Bone marrow (tissue), 2 donors: ENCODE data around the gene MISFA.
"Not testable (repeated sequence)": the region's sequence is repeated elsewhere in the genome, so short reads cannot be mapped to it uniquely, and the experiment has no call there.

ENCODE experiments used
- DNase-seq, 2 donors: peaks; one replicate each; lab custom pipeline; 2025; lab: John Stamatoyannopoulos, UW

Gene MISFA

DNA sequence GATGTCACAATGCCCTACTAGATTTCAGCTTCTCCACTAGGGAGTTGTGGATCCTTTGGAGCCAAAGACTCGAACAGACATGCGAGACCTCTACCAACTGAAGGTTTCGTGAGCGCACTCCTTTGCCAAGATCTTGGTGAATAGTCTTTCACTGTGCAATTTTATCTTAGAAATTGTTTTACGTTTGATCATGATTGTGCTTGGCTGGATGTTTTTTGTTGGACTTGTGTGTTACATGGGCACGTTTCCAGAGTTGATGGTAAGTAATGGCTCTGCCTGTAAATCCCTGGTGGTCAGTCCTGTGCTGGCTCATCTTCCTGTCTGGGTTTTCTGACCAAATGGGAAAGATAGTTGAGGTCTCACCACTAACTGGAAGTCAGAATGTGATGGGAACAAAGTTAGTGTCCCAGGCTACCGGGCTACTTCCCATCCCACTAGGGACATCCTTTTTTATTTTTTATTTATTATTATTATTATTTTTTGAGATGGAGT is at the start of gene MISFA:
Gene MISFA, plus strand, starts transcription at position 51 of the 492 bp plus-strand sequence. Its CDS starts 140 bp downstream, at position 191.
- no peak for DNase-seq

DNA sequence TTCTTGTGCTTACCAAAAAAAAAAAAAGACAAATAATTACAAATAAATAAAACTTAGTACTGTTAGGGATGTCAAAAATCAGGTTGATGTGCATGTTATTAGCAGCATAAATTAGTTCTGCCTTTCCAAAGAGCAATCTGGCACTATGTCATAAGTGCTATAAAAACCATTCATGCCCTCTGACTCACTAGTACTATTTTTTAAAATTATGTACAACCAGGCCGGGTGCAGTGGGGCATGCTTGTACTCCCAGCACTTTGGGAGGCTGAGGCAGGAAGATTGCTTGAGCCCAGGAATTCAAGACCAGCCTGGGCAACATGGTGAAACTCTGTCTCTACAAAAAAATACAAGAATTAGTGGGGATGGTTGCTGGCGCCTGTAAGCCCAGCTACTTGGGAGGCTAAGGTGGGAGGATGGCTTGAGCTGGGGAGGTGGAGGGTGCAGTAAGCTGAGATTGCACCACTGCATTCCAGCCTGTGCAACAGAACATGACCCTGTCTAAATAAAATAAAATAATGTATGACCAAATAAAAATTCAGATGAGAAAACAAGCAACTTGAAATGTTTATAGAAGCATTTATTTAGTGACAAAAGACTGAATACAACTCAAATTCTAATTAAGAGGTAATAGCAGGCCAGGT is 36.4 kb upstream of the MISFA start:
- no peak for DNase-seq

DNA sequence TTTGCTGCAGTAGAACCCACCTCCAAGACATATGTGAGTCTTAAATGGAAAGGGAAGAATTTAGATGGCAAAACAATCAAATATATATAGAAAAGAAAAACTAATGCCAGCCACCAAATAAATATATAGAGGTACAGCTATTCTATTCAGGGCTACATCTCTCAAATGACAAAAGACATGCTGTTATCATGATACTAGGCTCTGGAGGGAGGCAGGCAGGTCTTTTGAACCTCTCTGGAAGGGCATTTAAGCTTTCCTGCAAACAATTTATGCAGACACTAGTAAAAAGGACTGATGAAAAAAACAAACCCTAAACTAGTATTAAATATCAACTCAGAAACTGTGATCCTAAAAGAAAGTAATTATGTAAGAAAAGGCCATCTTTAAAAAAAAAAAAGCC is 35.4 kb upstream of the MISFA start:
- no peak for DNase-seq

DNA sequence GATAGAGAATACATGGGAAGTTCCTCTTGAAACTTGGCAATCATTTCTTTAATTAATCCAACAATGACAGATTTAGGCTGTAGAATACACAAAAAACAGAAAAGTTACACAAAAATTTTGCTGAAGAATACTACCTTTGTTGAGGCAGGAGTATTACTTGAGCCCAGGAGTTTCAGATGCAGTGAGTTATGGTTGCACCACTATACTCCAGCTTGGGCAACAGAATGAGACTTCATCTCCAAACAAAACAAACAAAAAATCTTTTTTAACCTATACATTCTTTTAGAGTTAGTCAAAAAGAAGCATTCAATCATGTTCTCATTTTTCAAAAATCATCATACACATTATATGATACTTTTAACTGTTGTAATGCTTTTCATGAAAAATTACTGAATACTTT is 33.2 kb upstream of the MISFA start:
- DNase-seq, result no peak

DNA sequence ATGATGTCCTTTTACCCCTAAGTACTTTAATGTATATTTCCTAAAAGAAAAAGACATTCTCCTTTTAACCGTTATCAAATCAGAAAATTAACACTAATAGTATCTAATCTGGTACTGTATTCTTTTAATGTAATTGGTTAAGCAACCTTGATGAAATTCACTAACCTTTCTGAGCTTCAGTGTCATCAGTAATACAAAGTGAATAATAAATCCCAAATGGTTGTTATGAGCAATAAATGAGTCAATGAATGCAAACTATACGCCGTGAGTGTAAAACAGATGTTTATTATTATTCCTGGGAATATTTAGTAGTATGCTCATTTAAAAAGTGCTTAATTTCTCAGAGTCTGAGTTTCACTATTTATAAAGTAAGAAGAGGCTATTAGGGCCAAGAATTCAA is 32.5 kb upstream of the MISFA start:
- no peak for DNase-seq

DNA sequence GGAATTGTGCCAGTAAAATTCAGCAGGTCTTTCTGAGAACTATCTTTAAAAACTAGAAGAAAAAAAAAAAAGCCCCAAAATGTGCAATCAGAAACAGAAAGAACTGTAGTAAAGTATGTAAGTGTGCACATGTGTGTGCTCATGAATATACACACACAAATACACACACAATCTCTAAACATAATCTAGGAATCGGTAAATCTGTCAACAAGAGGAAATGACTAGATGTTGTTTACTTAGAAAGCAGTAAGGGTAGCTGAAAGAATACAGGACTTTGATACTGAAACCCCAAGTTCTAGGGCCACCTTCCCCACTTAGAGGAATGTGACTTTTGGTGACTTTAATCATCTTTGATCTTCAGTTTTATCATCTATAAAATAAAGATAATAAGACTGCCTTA is 24.2 kb upstream of the MISFA start:
- DNase-seq, result no peak

DNA sequence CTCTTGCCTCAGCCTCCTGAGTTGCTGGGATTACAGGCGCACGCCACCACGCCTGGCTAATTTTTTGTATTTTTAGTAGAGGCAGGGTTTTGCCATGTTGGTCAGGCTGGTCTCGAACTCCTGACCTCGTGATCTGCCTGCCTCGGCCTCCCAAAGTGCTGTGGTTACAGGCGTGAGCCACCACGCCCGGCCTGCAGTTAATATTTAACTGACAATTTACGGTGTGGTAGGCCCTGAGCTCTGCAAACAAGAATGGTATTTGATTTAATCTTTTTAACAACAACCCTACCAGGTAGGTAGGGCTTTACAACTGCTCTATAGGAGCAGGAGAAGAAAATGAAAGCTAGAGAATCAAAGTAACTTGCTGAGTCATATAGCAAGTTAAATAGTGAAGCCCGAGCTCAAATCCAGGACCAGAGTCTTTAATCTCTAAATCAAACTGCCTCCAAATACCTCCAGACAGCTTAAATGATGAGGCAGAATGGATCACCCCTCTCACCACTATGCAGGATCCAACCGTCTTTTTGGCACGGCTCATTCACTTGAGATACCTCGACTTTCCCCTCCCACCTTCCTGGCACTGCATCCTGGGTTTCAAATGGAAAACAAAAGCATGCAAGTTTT is 20.5 kb upstream of the MISFA start:
- peak in 1 of 2 donors; percentile 1 for DNase-seq

DNA sequence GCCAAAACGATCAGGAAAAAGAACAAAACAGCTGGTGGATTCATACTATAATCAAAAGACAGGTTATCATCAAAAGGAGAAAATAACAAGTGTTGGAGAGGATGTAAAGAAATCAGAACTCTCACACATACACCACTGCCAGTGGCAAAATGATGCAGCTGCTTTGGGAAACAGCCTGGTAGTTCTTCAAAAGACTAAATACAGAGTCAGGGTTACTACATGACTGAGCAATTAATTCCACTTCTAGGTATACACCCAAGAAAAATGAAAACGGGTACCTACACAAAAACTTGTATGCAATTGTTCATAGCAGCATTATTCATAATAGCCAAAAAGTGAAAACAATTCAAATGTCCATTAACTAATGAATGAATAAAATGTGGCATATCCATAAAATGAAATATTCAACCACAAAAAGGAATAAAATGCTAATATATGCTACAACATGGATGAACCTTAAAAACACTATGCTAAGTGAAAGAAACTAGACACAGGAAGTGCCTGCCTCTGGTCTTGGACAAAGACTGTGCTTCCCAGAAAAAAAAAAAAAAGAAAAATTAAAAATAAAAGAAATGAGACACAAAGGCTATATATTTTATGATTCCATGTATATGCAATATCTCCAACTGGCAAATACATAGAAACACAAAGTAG is 19.3 kb upstream of the MISFA start:
- no peak for DNase-seq

DNA sequence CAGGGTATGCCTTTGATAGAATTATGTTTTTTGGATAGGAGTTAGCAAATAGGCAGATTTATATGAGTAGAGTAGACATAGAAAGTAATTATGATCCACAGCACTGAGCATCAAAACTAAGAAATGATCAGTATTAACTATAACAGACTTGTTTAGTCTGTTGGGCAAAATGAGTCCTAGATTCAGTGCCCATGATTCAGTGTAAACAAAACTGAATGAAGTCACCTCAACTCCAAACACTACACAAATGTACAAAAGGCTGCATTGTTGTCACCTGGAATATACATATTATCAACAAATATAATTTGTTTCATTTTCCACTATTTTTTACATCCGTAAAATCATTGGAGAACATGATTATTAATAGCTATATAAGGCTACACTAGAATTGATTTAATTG is 17.8 kb upstream of the MISFA start:
- DNase-seq, result no peak

DNA sequence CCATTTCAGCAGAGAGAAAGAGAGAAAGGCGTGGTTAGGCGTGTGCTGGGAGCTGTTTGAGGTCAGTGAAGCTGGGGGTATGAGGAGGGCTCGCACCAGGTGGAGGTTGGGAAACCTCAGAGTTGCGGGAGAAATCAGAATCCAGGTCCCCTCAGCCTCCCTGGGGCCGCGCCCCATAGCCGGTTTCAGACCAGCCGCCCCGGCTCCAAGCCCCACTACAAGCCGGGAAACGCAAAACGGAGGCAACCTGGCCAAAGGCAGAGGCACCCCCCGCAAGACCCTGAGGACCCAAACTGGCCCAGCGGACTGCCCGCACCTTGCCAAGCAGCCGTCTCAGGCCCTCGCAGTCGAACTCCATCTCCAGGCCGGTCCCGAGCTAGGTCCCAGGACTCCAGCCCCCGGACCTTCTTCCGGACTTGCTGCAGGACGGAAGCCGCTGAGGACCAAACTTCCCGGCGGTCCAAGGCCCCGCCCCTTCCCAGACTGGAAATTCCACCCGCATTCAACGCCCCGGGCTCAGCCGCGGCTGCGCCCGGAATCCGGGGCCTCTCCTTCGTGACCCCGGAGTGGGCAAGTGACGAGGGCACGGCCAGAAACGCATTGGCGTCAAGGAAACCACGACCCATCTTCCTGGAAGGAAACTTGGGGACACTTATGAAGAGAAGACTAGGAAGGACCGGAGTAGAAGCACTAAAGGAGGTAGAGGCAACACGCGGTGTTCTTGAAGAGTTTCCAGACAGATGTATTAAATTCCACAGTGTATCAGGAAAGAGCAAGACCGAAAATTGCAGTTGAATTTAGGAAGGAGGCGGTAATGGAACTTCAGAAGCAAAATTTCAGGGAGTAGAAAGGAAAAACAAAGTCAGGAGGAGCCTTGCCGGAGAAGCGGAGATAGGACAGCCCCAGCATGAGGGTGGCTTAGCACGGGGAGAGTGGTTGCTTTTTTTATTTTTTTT is 11.0 kb upstream of the MISFA start, which contains the start of gene UEVLD:
Gene UEVLD, minus strand, starts transcription at position 438 of the 956 bp plus-strand sequence. Its CDS starts 80 bp downstream, at position 358.
- DNase-seq, result peak; percentile 40 to 68

DNA sequence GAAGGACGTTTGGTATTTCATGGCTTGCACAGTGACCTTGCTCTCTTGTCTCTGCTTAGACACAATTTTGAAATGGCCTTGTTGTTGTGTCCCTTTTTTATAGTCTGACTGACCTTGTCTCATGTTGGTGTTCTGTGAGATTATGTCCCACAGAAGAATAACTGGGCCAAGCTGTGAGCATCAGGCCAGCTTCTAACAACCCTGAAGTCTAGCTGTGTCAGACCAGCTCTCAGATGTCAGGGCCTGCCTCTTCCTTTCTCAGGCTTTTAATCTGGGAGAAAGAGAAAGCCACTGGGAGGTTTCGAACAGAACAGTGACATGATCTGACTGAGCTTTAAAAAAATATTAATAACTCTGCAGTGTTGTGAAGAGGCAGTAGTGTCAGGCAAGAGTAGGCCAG is 9.0 kb upstream of the MISFA start:
- no peak for DNase-seq

DNA sequence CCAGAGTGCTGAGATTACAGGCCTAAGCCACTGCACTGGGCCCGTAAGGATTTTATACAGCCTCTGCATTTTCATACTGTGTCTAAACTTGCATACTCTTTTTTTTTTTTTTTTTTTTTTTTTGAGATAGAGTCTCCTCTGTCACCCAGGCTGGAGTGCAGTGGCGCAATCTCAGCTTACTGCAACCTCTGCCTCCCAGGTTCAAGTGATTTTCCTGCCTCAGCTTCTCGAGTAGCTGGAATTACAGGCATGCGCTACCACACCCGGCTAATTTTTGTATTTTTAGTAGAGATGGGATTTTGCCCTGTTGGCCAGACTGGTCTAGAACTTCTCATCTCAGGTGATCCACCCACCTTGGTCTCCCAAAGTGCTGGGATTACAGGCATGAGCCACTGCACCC is 5.5 kb upstream of the MISFA start:
- DNase-seq, result not testable (repeated sequence)

DNA sequence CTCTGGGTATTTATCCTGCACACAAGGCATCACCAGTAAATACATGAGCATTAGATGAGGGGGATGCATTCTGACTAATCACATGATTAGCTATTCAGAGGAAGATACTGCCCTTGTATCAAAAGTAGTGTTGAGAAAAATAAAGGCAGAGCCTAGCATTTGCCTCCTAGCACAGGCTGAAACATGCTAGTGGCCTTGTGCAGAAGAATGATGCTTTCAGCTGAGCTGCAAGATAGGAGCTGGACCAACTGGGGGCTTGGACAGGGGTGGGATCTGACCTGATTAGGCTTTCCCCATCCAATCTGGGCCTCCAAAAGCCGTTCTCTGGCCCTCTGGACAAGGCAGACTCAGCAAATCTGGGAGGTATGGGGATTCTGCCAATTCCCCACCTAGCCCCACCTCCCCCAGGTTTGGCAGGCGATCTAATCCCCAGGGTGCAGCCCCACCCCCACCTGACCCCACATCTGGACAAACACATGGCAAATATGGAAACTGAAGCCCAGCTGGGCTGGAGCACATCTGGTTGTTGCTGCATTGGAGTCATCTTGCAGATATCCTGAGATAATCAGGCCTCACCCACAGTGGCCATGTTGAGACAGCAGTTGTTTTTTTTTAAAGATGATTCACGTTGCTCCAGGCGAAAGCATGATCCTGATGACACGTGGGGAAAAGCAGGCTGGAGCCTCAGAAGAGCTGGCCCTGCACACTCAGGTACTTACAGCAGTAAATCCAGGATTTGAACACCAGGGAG is 4.4 kb upstream of the MISFA start:
- no peak for DNase-seq

DNA sequence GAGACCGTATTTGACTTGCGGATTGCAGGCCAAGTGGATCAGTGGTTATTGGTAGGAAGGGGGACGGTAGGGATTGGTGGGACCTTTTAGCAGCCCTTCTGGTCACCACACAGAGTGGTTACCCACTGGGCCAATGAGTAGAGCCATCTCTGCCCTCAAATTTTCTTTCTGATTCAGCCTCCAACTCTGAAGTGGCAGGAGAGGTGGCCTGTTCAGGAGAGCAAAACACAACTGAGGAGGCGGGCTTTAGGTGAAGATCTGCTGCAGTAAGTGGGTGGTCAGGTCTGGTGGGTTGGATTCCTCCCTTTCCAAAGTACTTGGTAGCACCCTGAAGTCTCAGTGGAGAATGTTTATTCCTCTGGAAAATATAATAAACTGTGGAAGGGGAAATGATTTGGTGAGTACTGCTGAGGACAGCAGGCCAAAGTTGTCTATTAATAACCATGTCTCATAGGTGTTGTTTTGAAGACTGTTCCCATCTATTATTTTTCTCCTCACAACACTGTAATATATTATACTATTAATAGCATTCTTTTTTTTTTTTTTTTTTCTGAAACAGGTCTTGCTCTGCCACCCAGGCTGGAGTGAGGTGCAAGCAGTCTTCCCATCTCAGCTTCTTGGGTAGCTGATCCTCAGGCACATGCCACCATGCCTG is 1.5 kb downstream of the MISFA start:
- DNase-seq, result no peak

DNA sequence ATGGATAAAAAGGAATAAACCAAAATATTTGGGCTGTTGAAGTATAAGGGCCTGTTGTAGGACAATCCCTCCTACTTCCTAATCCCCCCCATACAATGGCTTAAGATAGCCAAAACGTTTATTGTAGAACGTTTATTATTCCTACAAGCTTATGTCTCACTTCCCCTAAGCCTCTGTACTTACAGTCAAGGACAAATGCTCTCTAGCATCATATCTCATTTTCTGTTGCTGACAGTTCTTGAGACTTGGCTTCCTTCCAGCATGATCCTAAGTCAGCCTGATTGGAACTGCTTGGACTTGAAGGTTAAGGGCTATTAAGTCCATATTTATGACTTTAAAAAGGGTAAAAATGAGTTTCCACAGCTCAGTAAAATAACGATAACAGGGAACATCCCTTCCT is 8.8 kb downstream of the MISFA start:
- DNase-seq, result no peak

DNA sequence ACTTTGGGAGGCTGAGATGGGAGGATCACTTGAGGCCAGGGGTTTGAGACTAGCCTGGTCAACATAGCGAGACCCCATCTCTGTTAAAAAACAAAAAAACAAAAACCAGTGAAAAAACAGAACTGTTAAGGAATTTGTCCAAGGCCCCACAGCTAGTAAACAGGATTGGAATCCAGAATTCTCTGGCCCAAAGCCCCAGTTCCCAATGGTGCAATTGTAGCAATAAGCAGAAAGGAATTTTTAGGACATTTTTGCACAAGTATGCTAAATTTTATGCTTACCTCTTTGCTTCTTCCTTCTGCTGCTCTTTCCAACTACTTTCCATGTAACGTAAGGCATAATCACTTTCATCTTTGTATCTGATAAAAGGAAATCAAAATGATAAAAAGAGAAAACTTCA is 11.6 kb downstream of the MISFA start:
- no peak for DNase-seq

DNA sequence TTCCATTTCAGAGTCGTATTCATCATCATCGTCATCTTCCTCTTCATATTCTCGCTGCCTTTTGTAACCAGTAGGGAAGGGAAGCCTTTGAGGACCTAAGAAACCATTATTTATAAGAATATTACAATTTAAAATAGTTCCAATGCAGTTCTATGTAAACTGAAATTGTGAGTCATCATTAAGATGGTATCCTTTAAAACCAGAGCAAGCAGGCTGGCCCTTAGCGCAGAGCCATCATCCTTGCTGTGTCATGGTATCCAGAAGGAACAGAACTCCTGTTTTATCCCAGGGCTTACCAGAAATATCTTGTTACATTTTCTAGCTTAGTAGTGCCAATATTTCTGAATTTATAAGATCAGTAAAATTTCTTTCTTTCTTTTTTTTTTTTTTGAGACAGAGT is 12.8 kb downstream of the MISFA start:
- no peak for DNase-seq

DNA sequence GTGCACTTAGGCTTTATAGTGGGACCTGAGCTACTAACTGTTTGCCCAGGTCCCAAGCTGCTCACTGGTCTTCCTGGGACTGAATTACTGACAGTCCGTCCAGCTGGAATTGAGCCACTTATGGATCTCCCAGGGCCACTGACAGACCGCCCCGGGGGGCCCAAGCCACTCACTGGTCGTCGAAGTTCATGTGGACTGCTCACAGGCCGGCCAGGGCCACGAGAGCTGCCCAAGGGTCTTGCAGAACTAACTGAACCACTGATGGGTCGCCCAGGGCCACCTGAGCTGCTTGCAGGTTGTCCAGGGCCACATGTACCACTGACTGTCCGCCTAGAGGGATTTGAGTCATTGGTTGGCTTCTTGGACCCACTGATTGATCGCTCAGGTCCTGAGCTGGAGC is 15.1 kb downstream of the MISFA start:
- no peak for DNase-seq

DNA sequence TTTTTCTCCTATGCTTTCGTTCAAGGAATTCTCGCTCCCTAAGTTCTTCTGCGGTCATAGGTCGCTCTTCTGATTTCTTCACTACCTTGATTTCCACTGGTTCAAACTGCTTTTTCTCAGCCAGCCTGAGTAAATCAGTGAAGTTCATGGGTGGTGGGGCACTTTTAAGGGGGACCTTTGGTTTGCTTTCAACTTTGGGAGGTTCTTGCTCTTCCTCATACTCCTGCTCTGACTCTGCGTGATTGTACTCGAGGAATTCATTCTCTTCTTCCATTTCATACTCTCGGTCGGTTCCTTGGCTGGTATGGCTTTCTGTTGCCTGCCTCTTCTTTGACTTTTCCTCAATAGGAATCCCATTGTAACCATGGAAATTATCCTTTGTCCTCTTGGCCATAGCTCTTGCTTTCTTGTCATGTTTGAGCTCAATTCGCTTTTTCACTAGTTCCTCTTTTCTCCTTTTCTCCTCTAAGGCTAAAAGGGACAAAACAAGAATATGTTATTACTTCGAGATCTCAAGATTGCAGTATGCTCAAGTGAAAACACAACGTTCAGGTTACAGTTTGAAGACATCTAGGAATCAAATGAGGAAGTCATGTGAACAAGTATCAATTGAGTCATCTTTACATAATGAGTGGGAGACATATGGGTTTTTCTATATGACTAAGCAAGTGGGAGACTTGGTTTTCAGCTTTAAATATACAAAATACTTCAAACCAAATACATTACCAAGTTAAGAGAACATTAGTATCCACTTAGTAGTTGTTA is 16.2 kb downstream of the MISFA start:
- peak in 1 of 2 donors; percentile 87 for DNase-seq
